ENCODE measurements around the gene KRTAP6-3. TPM values are rescaled to one million over a fixed set of nuclear protein-coding genes. Genes with fewer than 3 reads are reported as not detected.

Gene KRTAP6-3
- total RNA-seq, 6 donors from 2014 or later = not detected

DNA sequence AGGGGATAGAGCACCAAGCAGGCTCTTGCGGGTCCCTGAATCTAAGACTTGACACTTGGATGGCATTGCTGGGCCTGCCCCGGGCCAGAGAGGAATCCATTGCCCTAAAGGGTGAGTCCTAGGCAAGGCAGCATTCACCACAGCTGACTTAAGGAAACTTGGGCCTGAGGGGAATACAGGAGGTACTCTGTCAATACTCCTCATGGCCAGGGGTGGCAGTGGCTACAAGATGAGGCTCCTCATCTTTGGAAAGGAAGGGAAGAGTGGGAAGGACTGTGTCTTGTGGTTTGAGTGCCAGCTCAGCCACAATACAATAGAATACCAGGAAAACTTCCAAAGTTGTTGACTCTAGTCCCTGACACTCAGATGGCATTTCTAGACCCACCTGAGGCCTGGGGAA is 13.7 kb downstream of the KRTAP6-3 start:
- Histone ChIP-seq H3K4me3 (no peak overlapping the region), H3K27me3 (no peaks in the 10 kb centered on the region), H3K4me1 (no peaks in the 10 kb centered on the region), H3K36me3 (no peaks in the 10 kb centered on the region), H3K27ac (no peak overlapping the region), H3K9me3 (no peaks in the 10 kb centered on the region)
- ATAC-seq (ENCODE audit: low FRiP score in 2 of 2) = no peak
- no peak for DNase-seq
- whole genome bisulfite sequencing, 2 donors = 93 to 100% methylated on average over 2 of the region's 2 CpGs
- TF ChIP-seq POLR2AphosphoS5 (IDR thresholded peaks at IDR 0.05) (no peak), POLR2A (IDR thresholded peaks at IDR 0.05) (no peak), EP300 (IDR thresholded peaks at IDR 0.05) (no peak)
- TF ChIP-seq, protein P1, sequence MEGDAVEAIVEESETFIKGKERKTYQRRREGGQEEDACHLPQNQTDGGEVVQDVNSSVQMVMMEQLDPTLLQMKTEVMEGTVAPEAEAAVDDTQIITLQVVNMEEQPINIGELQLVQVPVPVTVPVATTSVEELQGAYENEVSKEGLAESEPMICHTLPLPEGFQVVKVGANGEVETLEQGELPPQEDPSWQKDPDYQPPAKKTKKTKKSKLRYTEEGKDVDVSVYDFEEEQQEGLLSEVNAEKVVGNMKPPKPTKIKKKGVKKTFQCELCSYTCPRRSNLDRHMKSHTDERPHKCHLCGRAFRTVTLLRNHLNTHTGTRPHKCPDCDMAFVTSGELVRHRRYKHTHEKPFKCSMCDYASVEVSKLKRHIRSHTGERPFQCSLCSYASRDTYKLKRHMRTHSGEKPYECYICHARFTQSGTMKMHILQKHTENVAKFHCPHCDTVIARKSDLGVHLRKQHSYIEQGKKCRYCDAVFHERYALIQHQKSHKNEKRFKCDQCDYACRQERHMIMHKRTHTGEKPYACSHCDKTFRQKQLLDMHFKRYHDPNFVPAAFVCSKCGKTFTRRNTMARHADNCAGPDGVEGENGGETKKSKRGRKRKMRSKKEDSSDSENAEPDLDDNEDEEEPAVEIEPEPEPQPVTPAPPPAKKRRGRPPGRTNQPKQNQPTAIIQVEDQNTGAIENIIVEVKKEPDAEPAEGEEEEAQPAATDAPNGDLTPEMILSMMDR (IDR thresholded peaks at IDR 0.05) = no peak

DNA sequence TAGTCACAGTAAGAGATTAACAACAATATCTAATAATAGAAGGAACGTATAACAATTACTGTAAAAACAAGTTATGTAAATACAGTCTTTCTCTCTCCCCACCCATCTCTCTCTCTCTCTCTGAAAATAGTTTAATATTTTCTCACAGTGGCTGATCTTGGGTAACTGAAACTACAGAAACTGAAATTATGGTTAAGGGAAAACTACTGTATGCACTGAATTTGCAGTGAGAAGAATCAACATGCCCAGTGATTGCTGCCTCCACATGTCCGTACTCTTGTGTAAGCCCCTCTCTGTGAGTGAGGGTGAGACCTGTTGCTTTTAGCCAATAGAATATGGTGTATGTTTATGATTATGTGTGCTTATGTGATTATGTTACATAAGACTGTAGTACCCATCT is 19.9 kb downstream of the KRTAP6-3 start:
- H3K27ac ChIP-seq = no peak overlapping the region

DNA sequence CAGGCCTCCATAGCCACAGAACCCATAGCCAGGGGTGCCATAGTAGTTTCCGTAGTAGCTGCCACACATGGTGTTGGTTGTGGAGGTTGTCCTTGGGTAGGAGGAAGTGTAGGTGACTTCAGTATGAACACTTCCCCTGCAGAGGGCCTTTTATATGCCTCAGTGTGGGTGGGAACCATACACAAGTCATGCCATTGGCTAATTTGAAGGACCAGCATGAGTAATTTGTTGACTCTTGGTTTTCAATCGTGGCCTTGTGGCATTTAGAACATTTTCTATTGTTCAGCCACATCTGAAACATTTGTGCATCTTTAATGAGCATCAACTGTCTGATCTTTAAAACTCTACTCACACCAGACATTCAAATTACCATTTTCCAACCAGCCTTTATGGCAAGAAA is 21.6 kb downstream of the KRTAP6-3 start, which contains the start of gene KRTAP6-1:
Gene KRTAP6-1 (minus strand): TSS at position 95 of the 400 bp plus-strand sequence. CDS start 26 bp downstream, at position 69.
- no peak for TF ChIP-seq EP300 (IDR thresholded peaks at IDR 0.05)
- no peak for TF ChIP-seq POLR2AphosphoS5 (IDR thresholded peaks at IDR 0.05)
- TF ChIP-seq, protein P1 (IDR thresholded peaks at IDR 0.05) = no peak
- TF ChIP-seq POLR2A (IDR thresholded peaks at IDR 0.05) = no peak
- H3K27me3 ChIP-seq = no peaks in the 10 kb centered on the region
- ATAC-seq (ENCODE audit: low FRiP score in 2 of 2) (no peak), DNase-seq (no peak)
- 67 to 81% methylated on average over 2 of the region's 2 CpGs for WGBS, 2 donors
- H3K27ac ChIP-seq = no peak within 1 kb of the TSS
- H3K9me3 ChIP-seq = no peaks in the 10 kb centered on the region
- H3K4me3 ChIP-seq = no peak within 1 kb of the TSS
- H3K4me1 ChIP-seq = no peaks in the 10 kb centered on the region
- H3K36me3 ChIP-seq = no peaks in the 10 kb centered on the region

More for the DNA sequence above, 19.9 kb downstream of the KRTAP6-3 start:
- H3K4me3 ChIP-seq = no peak overlapping the region
- no peak for ATAC-seq (ENCODE audit: low FRiP score in 2 of 2)
- no peak for DNase-seq
- no peaks in the 10 kb centered on the region for H3K36me3 ChIP-seq
- no peaks in the 10 kb centered on the region for H3K9me3 ChIP-seq
- H3K27me3 ChIP-seq = no peaks in the 10 kb centered on the region
- WGBS, 2 donors = 74 to 77% methylated on average over 2 of the region's 2 CpGs
- H3K4me1 ChIP-seq = no peaks in the 10 kb centered on the region
- TF ChIP-seq POLR2AphosphoS5 (IDR thresholded peaks at IDR 0.05) (no peak), EP300 (IDR thresholded peaks at IDR 0.05) (no peak), POLR2A (IDR thresholded peaks at IDR 0.05) (no peak)
- TF ChIP-seq, protein P1 (IDR thresholded peaks at IDR 0.05) = no peak

DNA sequence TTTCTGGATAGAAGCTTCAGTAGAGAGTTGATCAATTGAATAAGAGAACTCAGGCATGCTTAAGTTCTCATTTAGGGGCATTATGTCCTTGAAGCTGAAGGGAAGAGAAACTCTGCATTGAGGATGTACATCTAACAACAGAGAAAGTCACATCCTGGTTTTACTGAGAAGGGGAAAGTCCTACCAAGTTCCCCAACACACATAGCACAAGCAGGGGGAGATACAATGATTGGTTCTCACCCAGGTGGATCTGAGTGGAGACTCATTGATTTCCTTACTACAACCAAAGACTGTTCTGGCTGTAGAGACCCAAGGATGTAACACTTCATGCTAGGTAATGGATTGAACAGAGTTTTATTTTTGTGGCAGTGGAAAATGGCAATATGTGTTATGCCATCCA is 23.0 kb downstream of the KRTAP6-3 start:
- Histone ChIP-seq H3K27ac (no peak overlapping the region), H3K4me1 (no peaks in the 10 kb centered on the region)

DNA sequence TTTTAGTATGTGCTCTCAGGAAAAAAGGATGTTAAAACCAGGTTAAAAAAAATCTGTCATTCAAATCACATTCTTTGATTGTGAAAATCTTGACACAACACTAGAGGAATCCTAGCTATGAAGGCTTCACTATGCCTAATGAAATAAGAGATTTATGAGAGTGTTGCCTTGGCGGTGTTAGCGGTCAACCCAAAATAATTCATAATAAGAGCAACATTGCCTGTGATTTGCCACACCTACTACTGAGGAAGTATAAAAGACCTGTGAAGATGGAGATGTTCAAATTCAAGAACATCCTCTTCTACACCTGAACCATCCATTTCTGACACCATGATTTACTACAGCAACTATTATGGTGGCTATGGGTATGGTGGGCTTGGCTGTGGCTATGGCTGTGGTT is 23.9 kb downstream of the KRTAP6-3 start, which contains the start of gene KRTAP20-1:
Gene KRTAP20-1 (plus strand): TSS at position 301 of the 400 bp plus-strand sequence. CDS start 30 bp downstream, at position 331.
- no peaks in the 10 kb centered on the region for H3K4me1 ChIP-seq
- no peaks in the 10 kb centered on the region for H3K27me3 ChIP-seq
- no peak within 1 kb of the TSS for H3K4me3 ChIP-seq
- H3K36me3 ChIP-seq = no peaks in the 10 kb centered on the region
- DNase-seq (no peak), ATAC-seq (ENCODE audit: low FRiP score in 2 of 2) (no peak)
- TF ChIP-seq EP300 (IDR thresholded peaks at IDR 0.05) = no peak
- TF ChIP-seq POLR2AphosphoS5 (IDR thresholded peaks at IDR 0.05) = no peak
- H3K9me3 ChIP-seq = no peaks in the 10 kb centered on the region
- H3K27ac ChIP-seq = no peak within 1 kb of the TSS
- WGBS, 2 donors = 94% methylated on average over 2 of the region's 2 CpGs

More for the DNA sequence above, 23.0 kb downstream of the KRTAP6-3 start:
- Histone ChIP-seq H3K9me3 (no peaks in the 10 kb centered on the region), H3K4me3 (no peak overlapping the region), H3K36me3 (no peaks in the 10 kb centered on the region), H3K27me3 (no peaks in the 10 kb centered on the region)
- no peak for DNase-seq
- ATAC-seq (ENCODE audit: low FRiP score in 2 of 2) = no peak
- TF ChIP-seq EP300 (IDR thresholded peaks at IDR 0.05) (no peak), POLR2A (IDR thresholded peaks at IDR 0.05) (no peak), POLR2AphosphoS5 (IDR thresholded peaks at IDR 0.05) (no peak)
- TF ChIP-seq, protein P1 (IDR thresholded peaks at IDR 0.05) = no peak
